KG1 (cell line): ENCODE data around the gene TSHZ2.

Experiments
- DNase-seq: peaks from one replicate; lab custom pipeline; 2025; lab: John Stamatoyannopoulos, UW

TSHZ2 gene

GRCh38 chr20:53165452-53165851 is 193.3 kb downstream of the TSHZ2 start:
- DNase-seq, result no peak

- DNase-seq, result no peak
Observed at GRCh38 chr20:53168491-53168890, 196.3 kb downstream of the TSHZ2 start.

GRCh38 chr20:53170196-53170595 is 198.0 kb downstream of the TSHZ2 start:
- DNase-seq, result no peak

- no peak for DNase-seq
Observed at GRCh38 chr20:53171065-53171464, 198.9 kb downstream of the TSHZ2 start.

GRCh38 chr20:53174454-53174853 is 202.3 kb downstream of the TSHZ2 start:
- DNase-seq, result no peak

GRCh38 chr20:53175135-53175780 is 203.1 kb downstream of the TSHZ2 start:
- no peak for DNase-seq

- DNase-seq, result no peak
Observed at GRCh38 chr20:53176134-53176533, 204.0 kb downstream of the TSHZ2 start.

- DNase-seq, result no peak
Observed at GRCh38 chr20:53177687-53178086, 205.5 kb downstream of the TSHZ2 start.

GRCh38 chr20:53179749-53180148 is 207.6 kb downstream of the TSHZ2 start:
- DNase-seq, result no peak

- no peak for DNase-seq
Observed at GRCh38 chr20:53180928-53181362, 208.8 kb downstream of the TSHZ2 start.

GRCh38 chr20:53181866-53182376 is 209.8 kb downstream of the TSHZ2 start:
- DNase-seq, result no peak

GRCh38 chr20:53183181-53183580 is 211.0 kb downstream of the TSHZ2 start:
- no peak for DNase-seq

GRCh38 chr20:53186635-53187034 is 214.5 kb downstream of the TSHZ2 start:
- no peak for DNase-seq

- no peak for DNase-seq
Observed at GRCh38 chr20:53187392-53188068, 215.4 kb downstream of the TSHZ2 start.

GRCh38 chr20:53190225-53190624 is 218.1 kb downstream of the TSHZ2 start:
- DNase-seq, result no peak

- DNase-seq, result no peak
Observed at GRCh38 chr20:53191957-53192356, 219.8 kb downstream of the TSHZ2 start.

- no peak for DNase-seq
Observed at GRCh38 chr20:53194306-53195290, 222.4 kb downstream of the TSHZ2 start.

GRCh38 chr20:53195876-53196610 is 223.9 kb downstream of the TSHZ2 start:
- DNase-seq, result no peak

GRCh38 chr20:53201588-53201987 is 229.4 kb downstream of the TSHZ2 start:
- no peak for DNase-seq

- DNase-seq, result no peak
Observed at GRCh38 chr20:53202777-53203176, 230.6 kb downstream of the TSHZ2 start.

- DNase-seq, result no peak
Observed at GRCh38 chr20:53205046-53205445, 232.9 kb downstream of the TSHZ2 start.
